GM21723 (cell line): ENCODE measurements around the gene CHRNG.

Source experiments
- ATAC-seq: cut with Tn5 transposase; IDR thresholded peaks from one replicate; pipeline ENCODE4 v1.9.1; 2021; ENCODE audit warnings: mild to moderate bottlenecking, moderate library complexity; ENCODE audit not compliant: unreplicated experiment

Gene CHRNG

GRCh38 chr2:232574674-232575403 lies 35.3 kb downstream of the CHRNG start:
- no peak for ATAC-seq

DNA sequence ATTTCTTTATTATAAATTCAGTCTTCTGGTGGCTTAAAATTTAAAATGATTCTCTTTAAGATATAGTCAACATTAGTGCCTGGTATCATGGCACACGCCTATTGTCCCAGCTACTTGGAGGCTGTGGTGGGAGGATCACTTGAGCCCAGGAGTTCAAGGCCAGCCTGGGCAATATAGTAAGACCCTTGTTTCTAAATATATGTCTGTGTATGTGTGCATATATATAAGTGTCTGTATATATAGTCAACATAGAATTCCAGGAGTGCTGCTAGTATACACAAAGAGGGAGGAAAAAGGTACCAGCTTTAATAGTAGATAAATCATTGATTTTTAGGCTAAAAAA lies 35.9 kb downstream of the CHRNG start:
- ATAC-seq, result no peak

DNA sequence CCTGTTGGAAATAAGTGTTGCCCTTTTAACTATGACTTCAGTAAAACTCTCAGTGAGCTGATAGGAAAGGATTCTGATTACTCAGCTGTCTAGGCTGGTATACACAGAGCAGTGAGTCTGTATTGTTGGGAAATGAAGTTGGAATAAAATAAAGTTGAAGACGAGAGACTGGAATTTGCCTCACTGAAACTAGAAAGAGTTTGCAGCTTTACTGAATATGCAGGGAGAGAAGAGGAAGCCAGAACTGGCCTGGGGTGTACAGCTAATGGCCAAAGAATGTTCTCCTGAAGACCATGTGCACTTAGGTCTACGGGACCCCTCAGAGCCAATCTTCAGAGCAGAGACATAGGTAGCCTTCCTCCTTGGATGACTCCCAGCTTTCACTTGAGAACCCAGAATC lies 37.5 kb downstream of the CHRNG start:
- no peak for ATAC-seq

GRCh38 chr2:232577841-232578240 lies 38.3 kb downstream of the CHRNG start:
- no peak for ATAC-seq

- no peak for ATAC-seq
These were observed 39.1 kb downstream of the CHRNG start for GRCh38 chr2:232578626-232579025.

GRCh38 chr2:232580648-232580981 lies 41.1 kb downstream of the CHRNG start:
- ATAC-seq, result no peak

- ATAC-seq, result no peak
These were observed 42.2 kb downstream of the CHRNG start for GRCh38 chr2:232581725-232582124.

- ATAC-seq, result no peak
These were observed 44.7 kb downstream of the CHRNG start for GRCh38 chr2:232584238-232584637.

DNA sequence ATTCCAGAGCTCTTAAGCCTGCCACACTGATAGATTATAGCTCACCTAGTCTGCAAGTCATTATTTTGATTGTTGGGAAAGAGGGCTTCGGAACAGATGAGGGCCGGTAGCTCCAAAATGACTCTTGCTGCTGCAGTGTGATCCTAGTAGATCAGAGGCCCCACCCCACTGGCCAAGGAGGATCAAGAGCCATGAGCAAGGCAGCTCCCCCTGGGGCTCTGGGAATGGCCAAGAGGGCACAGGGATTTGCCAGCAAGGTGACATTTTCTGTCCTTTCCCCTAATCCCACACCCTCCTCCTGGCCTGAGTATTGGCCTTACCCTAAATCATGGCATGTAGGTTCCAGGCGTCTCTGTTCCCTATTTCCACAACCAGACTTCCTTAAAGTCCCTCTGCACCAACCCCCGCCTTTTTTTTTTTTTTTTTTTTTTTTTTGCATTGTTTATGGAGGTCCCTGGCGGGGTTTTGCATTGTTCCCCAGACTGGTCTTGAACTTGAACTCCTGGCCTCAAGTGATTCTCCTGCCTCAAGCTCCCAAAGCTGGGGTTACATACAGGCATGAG lies 47.5 kb downstream of the CHRNG start:
- ATAC-seq, result no peak

DNA sequence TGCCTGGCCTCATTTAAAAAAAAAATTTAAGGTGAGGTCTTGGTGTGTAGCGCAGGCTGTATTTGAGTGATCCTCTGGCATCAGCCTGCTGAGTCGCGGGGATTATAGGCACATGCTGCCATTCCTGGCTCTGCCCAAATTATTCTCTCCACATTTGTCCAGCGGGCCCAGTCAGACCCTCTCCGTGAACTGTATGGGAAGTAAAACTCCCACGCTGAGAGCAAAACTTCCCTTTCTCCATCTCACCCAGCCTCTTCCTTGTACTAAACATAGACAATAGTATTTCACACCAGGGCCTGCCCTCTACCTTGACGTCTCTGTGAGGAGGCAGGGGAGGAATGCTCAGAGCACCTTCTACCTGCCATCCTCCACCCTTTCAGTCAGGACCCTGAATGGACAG lies 48.0 kb downstream of the CHRNG start:
- no peak for ATAC-seq

- ATAC-seq, result no peak
These were observed 48.5 kb downstream of the CHRNG start for GRCh38 chr2:232588031-232588430.

- ATAC-seq, result no peak
These were observed 49.4 kb downstream of the CHRNG start for GRCh38 chr2:232588680-232589585.

GRCh38 chr2:232592772-232593395 lies 53.4 kb downstream of the CHRNG start:
- no peak for ATAC-seq

DNA sequence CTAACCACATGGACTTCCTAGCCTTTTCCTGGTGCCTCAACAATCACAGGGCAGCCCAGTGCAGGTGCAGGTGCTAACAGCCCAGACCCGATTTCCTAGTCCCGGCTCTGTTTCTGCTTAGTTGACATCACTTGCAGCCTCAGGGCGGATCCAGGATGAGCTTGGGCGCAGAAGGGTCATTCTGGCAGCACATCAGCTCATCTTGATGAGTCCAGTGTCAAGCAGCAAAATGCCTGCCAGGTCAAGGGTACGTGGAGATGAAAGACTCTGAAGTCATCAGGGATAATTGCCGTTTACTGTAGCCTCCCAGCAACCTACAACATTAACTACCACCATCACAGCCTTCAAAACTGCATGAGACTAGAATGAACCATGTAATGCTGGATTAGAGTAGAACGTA lies 54.5 kb downstream of the CHRNG start:
- no peak for ATAC-seq
